Caco-2 (cell line): ENCODE data around the gene BCO1. TPM values are rescaled to one million over a fixed set of nuclear protein-coding genes. Genes with fewer than 3 reads are reported as not detected.
A peak's percentile ranks its signal among the peaks of the same experiment; 100 is the strongest.

Experiments
- BruUV-seq: library from RNA; stranded (reverse); fragments of 400-500 nt; replicated peaks from 2 replicates; lab custom pipeline; 2021; lab: Mats Ljungman, UMichigan
- CTCF ChIA-PET: fragments of 300-600 bp; sonication (Branson Sonifier 250); formaldehyde crosslinking; loops from one replicate; lab custom pipeline; 2022; ENCODE audit warnings: antibody characterized with exemption; lab: Charles Lee
- POLR2A ChIA-PET: fragments of 300-600 bp; sonication (Branson Sonifier 250); formaldehyde crosslinking; loops from one replicate; lab custom pipeline; 2022; ENCODE audit warnings: antibody characterized with exemption; lab: Charles Lee
- DNase-seq, 2 experiments: peaks; one replicate each; pipeline versions ENCODE4 v3.0.0 to v3.0.0-alpha.2; 2020 to 2022
- H3K27me3 ChIP-seq: replicated peaks from 2 replicates; pipeline ENCODE4 v1.6.0; 2011; ENCODE audit warnings: low read length; ENCODE audit not compliant: control insufficient read depth, insufficient read depth
- H3K36me3 ChIP-seq: 2 replicates; pipeline ENCODE4 v1.5.1; 2011; ENCODE audit warnings: low read length; ENCODE audit not compliant: control insufficient read depth, insufficient read depth
- H3K4me1 ChIP-seq: fragments of 250-450 bp; sonication (Bioruptor Pico); 2 replicates; pipeline ENCODE4 v1.5.1; 2020; ENCODE audit warnings: mild to moderate bottlenecking
- H3K4me3 ChIP-seq: 2 replicates; pipeline ENCODE4 v1.5.1; 2011; ENCODE audit warnings: low read depth, mild to moderate bottlenecking, control low read depth, low read length
- H3K9me3 ChIP-seq: fragments of 250-450 bp; sonication (Bioruptor Pico); 2 replicates; pipeline ENCODE4 v1.5.1; 2020; ENCODE audit warnings: mild to moderate bottlenecking, moderate library complexity
- H3K27ac Mint-ChIP-seq: one replicate; pipeline ENCODE4 v1.8.0; 2022; ENCODE audit warnings: mixed read lengths; ENCODE audit not compliant: unreplicated experiment
- H3K27me3 Mint-ChIP-seq: one replicate; pipeline ENCODE4 v1.8.0; 2022; ENCODE audit warnings: mixed read lengths; ENCODE audit not compliant: insufficient read depth, unreplicated experiment
- H3K36me3 Mint-ChIP-seq: one replicate; pipeline ENCODE4 v1.8.0; 2022; ENCODE audit warnings: mild to moderate bottlenecking, mixed read lengths; ENCODE audit not compliant: insufficient read depth, unreplicated experiment
- H3K4me1 Mint-ChIP-seq: one replicate; pipeline ENCODE4 v1.8.0; 2022; ENCODE audit warnings: low read depth, mixed read lengths; ENCODE audit not compliant: unreplicated experiment
- H3K4me3 Mint-ChIP-seq: one replicate; pipeline ENCODE4 v1.8.0; 2022; ENCODE audit warnings: mild to moderate bottlenecking, moderate library complexity, mixed read lengths; ENCODE audit not compliant: unreplicated experiment
- H3K9me3 Mint-ChIP-seq: one replicate; pipeline ENCODE4 v1.8.0; 2022; ENCODE audit warnings: mixed read lengths; ENCODE audit not compliant: unreplicated experiment
- CTCF ChIP-seq, 2 experiments: fragments of 200-600 bp in 1 of 2; IDR thresholded peaks; 1 replicate in 1 of 2; 2 replicates in 1 of 2; pipeline versions ENCODE4 v1.5.1 to v1.8.0; 2011 to 2022; ENCODE audit warnings: antibody characterized with exemption in 1 of 2, control low read depth in 1 of 2, inconsistent platforms in 1 of 2, low read depth in 1 of 2, low read length in 1 of 2, mild to moderate bottlenecking in 1 of 2, moderate library complexity in 1 of 2; ENCODE audit not compliant: insufficient read depth in 1 of 2, severe bottlenecking in 1 of 2, unreplicated experiment in 1 of 2
- intact Hi-C: fragments of 100-400 bp; cut with micrococcal nuclease; formaldehyde crosslinking; loops from one replicate; pipeline ENCODE4 v1.10.0; 2022; ENCODE audit not compliant: unreplicated experiment
- total RNA-seq: library from RNA; stranded (reverse); gene quantifications from 2 replicates; pipeline ENCODE4 v1.2.3, GENCODE V29; 2022

Gene BCO1
- total RNA-seq, 1 experiment from 2014 or later = 0.91 TPM

DNA sequence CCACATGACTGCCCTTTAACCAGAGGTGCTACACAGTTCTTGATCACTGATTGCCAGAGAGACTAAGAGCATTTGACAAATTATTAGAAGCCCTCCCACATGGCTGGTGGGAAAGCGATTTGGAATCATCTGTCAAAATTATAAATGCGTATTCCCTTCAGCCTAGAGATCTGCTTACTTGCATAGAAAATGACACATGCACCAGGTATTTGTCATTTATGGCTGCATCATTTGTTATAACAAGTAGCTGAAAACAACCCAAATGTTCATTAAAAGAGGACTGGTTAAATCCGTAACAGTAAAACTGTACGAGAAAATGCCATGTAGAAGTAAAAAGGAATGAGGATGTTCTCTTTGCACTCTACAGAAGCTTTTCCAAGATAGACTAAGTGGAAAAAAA is 21.4 kb downstream of the BCO1 start:
- H3K9me3 ChIP-seq = no peaks in the 10 kb centered on the region
- H3K4me3 Mint-ChIP-seq = no peak overlapping the region
- H3K36me3 ChIP-seq = no peaks in the 10 kb centered on the region
- DNase-seq = no peak
- POLR2A ChIA-PET = no interaction called here
- intact Hi-C loops = loop anchor here (5.0 kb wide), 1 partner anchor 52 kb away; the partner anchor contains the start of gene GAN
- no peaks in the 10 kb centered on the region for H3K27me3 ChIP-seq
- no peaks in the 10 kb centered on the region for H3K27me3 Mint-ChIP-seq
- CTCF ChIA-PET = no interaction called here
- H3K9me3 Mint-ChIP-seq = peaks cover under 1% of the 10 kb centered on the region
- H3K36me3 Mint-ChIP-seq = no peaks in the 10 kb centered on the region
- no peaks in the 10 kb centered on the region for H3K4me1 ChIP-seq
- BruUV-seq = no TSS peak
- H3K4me1 Mint-ChIP-seq = no peaks in the 10 kb centered on the region
- TF ChIP-seq CTCF (IDR thresholded peaks at IDR 0.05; ENCODE audit: insufficient read depth in 1 of 2, low read depth in 1 of 2, low read length in 1 of 2, severe bottlenecking in 1 of 2, unreplicated experiment in 1 of 2) = no peak
- no peak overlapping the region for H3K4me3 ChIP-seq
- no peak overlapping the region for H3K27ac Mint-ChIP-seq

DNA sequence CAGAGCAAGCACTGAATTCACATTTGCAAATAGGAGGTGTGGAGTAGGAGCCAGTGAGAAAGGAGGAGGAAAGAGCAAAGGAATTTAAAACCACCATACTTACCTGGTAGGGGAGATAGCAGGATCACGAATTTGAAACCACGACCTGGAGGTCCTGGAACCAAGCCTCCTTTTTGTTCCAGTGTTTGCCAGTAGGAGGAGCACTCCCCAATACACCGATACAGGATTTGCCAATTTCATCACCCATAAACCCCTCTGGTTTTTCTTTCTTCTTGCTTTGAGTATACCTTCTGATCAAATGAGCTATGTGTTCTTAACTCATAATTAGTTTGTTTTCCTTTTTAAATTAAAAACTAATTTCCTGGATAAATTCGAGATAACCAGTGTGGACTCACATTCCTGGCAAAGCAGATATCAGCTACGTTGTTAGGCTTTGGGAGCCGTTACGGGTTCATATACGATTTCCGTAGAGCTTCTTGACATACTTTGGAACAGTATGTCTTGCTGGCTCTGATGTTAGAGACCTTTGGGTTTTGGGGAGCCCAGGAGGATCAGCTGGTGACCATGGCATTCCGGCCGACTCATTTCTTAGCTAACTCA is 22.7 kb downstream of the BCO1 start:
- no peaks in the 10 kb centered on the region for H3K36me3 Mint-ChIP-seq
- peaks cover 13% of the 10 kb centered on the region for H3K9me3 Mint-ChIP-seq
- intact Hi-C loops = loop anchor here (5.0 kb wide), 1 partner anchor 51 kb away; the partner anchor contains the start of gene GAN
- H3K27me3 Mint-ChIP-seq = no peaks in the 10 kb centered on the region
- H3K9me3 ChIP-seq = no peaks in the 10 kb centered on the region
- no peaks in the 10 kb centered on the region for H3K4me1 Mint-ChIP-seq
- no peaks in the 10 kb centered on the region for H3K27me3 ChIP-seq
- no peak overlapping the region for H3K4me3 ChIP-seq
- H3K36me3 ChIP-seq = no peaks in the 10 kb centered on the region
- H3K4me3 Mint-ChIP-seq = no peak overlapping the region
- DNase-seq = peak in 1 of 2 experiments; percentile 35
- ChIA-PET CTCF (interaction anchor here (1.1 kb wide), 1 partner anchor 54 kb away, joined by 4 read pairs; the partner anchor contains the start of gene GAN), POLR2A (no interaction called here)
- peak; percentile 52 to 76 for TF ChIP-seq CTCF (IDR thresholded peaks at IDR 0.05; ENCODE audit: insufficient read depth in 1 of 2, low read depth in 1 of 2, low read length in 1 of 2, severe bottlenecking in 1 of 2, unreplicated experiment in 1 of 2)
- BruUV-seq = no TSS peak
- H3K4me1 ChIP-seq = no peaks in the 10 kb centered on the region
- no peak overlapping the region for H3K27ac Mint-ChIP-seq

GRCh38 chr16:81263470-81264220 is 25.2 kb downstream of the BCO1 start:
- Mint-ChIP-seq H3K9me3 (peaks cover 13% of the 10 kb centered on the region), H3K27ac (no peak overlapping the region), H3K27me3 (no peaks in the 10 kb centered on the region), H3K4me3 (no peak overlapping the region), H3K36me3 (no peaks in the 10 kb centered on the region), H3K4me1 (peaks cover 7% of the 10 kb centered on the region)
- H3K9me3 ChIP-seq = no peaks in the 10 kb centered on the region
- intact Hi-C loops = loop anchor here (1.0 to 5.0 kb wide), 2 partner anchors 49 to 103 kb away; partner anchors contain the start of gene GAN
- DNase-seq = no peak
- H3K4me3 ChIP-seq = no peak overlapping the region
- BruUV-seq = no TSS peak
- ChIA-PET CTCF (interaction anchor here (0.6 to 0.8 kb wide), 3 partner anchors 10 to 269 kb away, joined by 3 to 5 read pairs (median 3); no protein-coding TSS in a partner anchor), POLR2A (interaction anchor here (0.6 kb wide), 1 partner anchor 58 kb away, joined by 3 read pairs; no protein-coding TSS in a partner anchor)
- no peaks in the 10 kb centered on the region for H3K36me3 ChIP-seq
- peak; percentile 35 to 49 for TF ChIP-seq CTCF (IDR thresholded peaks at IDR 0.05; ENCODE audit: insufficient read depth in 1 of 2, low read depth in 1 of 2, low read length in 1 of 2, severe bottlenecking in 1 of 2, unreplicated experiment in 1 of 2)
- no peaks in the 10 kb centered on the region for H3K4me1 ChIP-seq
- H3K27me3 ChIP-seq = no peaks in the 10 kb centered on the region
